ENCODE measurements around the gene RTN4.

DNA sequence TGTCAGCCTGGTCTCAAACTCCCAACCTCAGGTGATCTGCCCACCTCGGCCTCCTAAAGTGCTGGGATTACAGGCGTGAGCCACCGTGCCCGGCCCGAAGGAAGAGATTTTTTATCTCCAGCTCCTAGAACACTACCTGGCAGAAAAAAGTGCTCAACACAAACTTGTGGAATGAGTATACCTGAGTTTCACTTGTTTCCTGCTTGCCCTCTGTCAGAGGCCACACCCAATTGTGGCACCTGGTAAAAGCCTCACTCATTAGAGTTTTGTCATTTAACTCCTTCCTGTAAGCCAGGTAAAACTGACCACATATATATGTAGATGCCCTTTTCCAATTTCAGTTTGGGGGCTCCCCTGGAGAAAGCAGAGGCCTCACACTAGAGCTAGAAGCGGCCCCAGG lies 42.2 kb upstream of the RTN4 start:
- TF ChIP-seq, protein P1, sequence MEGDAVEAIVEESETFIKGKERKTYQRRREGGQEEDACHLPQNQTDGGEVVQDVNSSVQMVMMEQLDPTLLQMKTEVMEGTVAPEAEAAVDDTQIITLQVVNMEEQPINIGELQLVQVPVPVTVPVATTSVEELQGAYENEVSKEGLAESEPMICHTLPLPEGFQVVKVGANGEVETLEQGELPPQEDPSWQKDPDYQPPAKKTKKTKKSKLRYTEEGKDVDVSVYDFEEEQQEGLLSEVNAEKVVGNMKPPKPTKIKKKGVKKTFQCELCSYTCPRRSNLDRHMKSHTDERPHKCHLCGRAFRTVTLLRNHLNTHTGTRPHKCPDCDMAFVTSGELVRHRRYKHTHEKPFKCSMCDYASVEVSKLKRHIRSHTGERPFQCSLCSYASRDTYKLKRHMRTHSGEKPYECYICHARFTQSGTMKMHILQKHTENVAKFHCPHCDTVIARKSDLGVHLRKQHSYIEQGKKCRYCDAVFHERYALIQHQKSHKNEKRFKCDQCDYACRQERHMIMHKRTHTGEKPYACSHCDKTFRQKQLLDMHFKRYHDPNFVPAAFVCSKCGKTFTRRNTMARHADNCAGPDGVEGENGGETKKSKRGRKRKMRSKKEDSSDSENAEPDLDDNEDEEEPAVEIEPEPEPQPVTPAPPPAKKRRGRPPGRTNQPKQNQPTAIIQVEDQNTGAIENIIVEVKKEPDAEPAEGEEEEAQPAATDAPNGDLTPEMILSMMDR (IDR thresholded peaks at IDR 0.05; ENCODE audit: poor library complexity) = no peak
- TF ChIP-seq EZH2 (IDR thresholded peaks at IDR 0.05; ENCODE audit: borderline replicate concordance) (no peak), EZH2phosphoT487 (IDR thresholded peaks at IDR 0.05; ENCODE audit: low read depth, severe bottlenecking, unreplicated experiment) (no peak)
